Measurements from ENCODE around the gene BRAP. TPM values are rescaled to one million over a fixed set of nuclear protein-coding genes. Genes with fewer than 3 reads are reported as not detected.

BRAP gene
- total RNA-seq, 1 donor from 2014 or later = 16.7 TPM

- no peak for DNase-seq
- no peak for ATAC-seq
- Histone ChIP-seq H3K4me3 (no peak overlapping the region), H3K9me3 (no peaks in the 10 kb centered on the region), H3K36me3 (peaks cover 63% of the 10 kb centered on the region), H3K4me1 (no peaks in the 10 kb centered on the region), H3K27me3 (ENCODE audit: low read depth) (no peaks in the 10 kb centered on the region), H3K27ac (no peak overlapping the region)
- no peak for TF ChIP-seq CTCF (IDR thresholded peaks at IDR 0.05)
- intact Hi-C loops (cut with DNase I) = no loop called here
Observed at GRCh38 chr12:111693818-111694217, 8.1 kb upstream of the BRAP start.

- Histone ChIP-seq H3K4me3 (no peak overlapping the region), H3K27me3 (ENCODE audit: low read depth) (no peaks in the 10 kb centered on the region), H3K4me1 (peaks cover under 1% of the 10 kb centered on the region), H3K27ac (no peak overlapping the region), H3K36me3 (peaks cover 57% of the 10 kb centered on the region), H3K9me3 (no peaks in the 10 kb centered on the region)
- DNase-seq = no peak
- no peak for TF ChIP-seq CTCF (IDR thresholded peaks at IDR 0.05)
- intact Hi-C loops (cut with DNase I) = no loop called here
- ATAC-seq = no peak
Observed at GRCh38 chr12:111692575-111693210, 6.9 kb upstream of the BRAP start.

- ATAC-seq = no peak
- no peak for TF ChIP-seq CTCF (IDR thresholded peaks at IDR 0.05)
- peaks cover 42% of the 10 kb centered on the region for H3K36me3 ChIP-seq
- no peaks in the 10 kb centered on the region for H3K9me3 ChIP-seq
- H3K4me3 ChIP-seq = no peak overlapping the region
- no peak overlapping the region for H3K27ac ChIP-seq
- no peaks in the 10 kb centered on the region for H3K27me3 ChIP-seq (ENCODE audit: low read depth)
- no peak for DNase-seq
- intact Hi-C loops (cut with DNase I) = no loop called here
- H3K4me1 ChIP-seq = peaks cover 15% of the 10 kb centered on the region
Observed at GRCh38 chr12:111691262-111691661, 5.5 kb upstream of the BRAP start.

GRCh38 chr12:111687952-111688351 is 2.2 kb upstream of the BRAP start:
- no peaks in the 10 kb centered on the region for H3K27me3 ChIP-seq (ENCODE audit: low read depth)
- no peaks in the 10 kb centered on the region for H3K9me3 ChIP-seq
- no peak for TF ChIP-seq CTCF (IDR thresholded peaks at IDR 0.05)
- DNase-seq (no peak), ATAC-seq (no peak)
- H3K27ac ChIP-seq = no peak overlapping the region
- peaks cover 31% of the 10 kb centered on the region for H3K4me1 ChIP-seq
- intact Hi-C loops (cut with DNase I) = no loop called here
- H3K4me3 ChIP-seq = no peak overlapping the region
- peaks cover 14% of the 10 kb centered on the region for H3K36me3 ChIP-seq

- peaks cover 31% of the 10 kb centered on the region for H3K4me1 ChIP-seq
- no peak overlapping the region for H3K4me3 ChIP-seq
- TF ChIP-seq CTCF (IDR thresholded peaks at IDR 0.05) = no peak
- no peaks in the 10 kb centered on the region for H3K9me3 ChIP-seq
- H3K36me3 ChIP-seq = peaks cover 17% of the 10 kb centered on the region
- H3K27me3 ChIP-seq (ENCODE audit: low read depth) = no peaks in the 10 kb centered on the region
- DNase-seq (no peak), ATAC-seq (no peak)
- intact Hi-C loops (cut with DNase I) = no loop called here
- no peak overlapping the region for H3K27ac ChIP-seq
Observed at GRCh38 chr12:111687255-111687654, 1.5 kb upstream of the BRAP start.

All from lower lobe of right lung (tissue), 2 donors.